ENCODE results near the gene GABPB1.

DNA sequence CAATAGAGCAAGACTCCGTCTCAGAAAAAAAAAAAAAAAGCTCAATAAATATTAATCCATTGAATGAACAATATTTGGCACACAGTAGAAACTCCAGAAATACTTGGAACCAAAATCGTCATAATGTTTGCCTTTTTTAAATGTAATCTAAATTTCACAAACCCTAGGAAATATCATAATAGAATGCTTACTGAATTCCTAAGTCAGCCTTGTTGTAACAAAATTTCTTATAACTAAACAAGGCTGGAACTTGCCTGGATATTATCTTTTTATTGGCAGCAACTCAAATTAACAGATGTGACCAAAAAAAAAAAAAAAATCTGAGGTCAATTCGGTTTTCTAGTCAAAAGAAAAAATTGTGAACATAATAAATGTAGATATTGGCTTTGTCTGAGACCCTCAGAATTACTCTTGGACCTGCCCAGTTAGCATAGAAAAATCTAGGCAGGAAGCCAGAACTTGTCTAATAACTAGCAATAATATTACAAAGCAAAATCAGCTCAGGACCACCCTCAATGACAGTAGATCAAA is 33.3 kb downstream of the GABPB1 start:
- TF ChIP-seq, protein P1, sequence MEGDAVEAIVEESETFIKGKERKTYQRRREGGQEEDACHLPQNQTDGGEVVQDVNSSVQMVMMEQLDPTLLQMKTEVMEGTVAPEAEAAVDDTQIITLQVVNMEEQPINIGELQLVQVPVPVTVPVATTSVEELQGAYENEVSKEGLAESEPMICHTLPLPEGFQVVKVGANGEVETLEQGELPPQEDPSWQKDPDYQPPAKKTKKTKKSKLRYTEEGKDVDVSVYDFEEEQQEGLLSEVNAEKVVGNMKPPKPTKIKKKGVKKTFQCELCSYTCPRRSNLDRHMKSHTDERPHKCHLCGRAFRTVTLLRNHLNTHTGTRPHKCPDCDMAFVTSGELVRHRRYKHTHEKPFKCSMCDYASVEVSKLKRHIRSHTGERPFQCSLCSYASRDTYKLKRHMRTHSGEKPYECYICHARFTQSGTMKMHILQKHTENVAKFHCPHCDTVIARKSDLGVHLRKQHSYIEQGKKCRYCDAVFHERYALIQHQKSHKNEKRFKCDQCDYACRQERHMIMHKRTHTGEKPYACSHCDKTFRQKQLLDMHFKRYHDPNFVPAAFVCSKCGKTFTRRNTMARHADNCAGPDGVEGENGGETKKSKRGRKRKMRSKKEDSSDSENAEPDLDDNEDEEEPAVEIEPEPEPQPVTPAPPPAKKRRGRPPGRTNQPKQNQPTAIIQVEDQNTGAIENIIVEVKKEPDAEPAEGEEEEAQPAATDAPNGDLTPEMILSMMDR (IDR thresholded peaks at IDR 0.05): no peak
- TF ChIP-seq POLR2AphosphoS5 (IDR thresholded peaks at IDR 0.05): no peak
- no peak for TF ChIP-seq POLR2A (IDR thresholded peaks at IDR 0.05)
- no peak for TF ChIP-seq EP300 (IDR thresholded peaks at IDR 0.05)
